Dermis microvascular lymphatic vessel endothelial cell (primary cell): ENCODE measurements around the gene SUCLG2. TPM values are rescaled to one million over a fixed set of nuclear protein-coding genes. Genes with fewer than 3 reads are reported as not detected.
"Not testable (repeated sequence)": the region's sequence is repeated elsewhere in the genome, so short reads cannot be mapped to it uniquely, and the experiment has no call there.

Experiments used
- DNase-seq, 2 donors: peaks; one replicate each; pipeline versions ENCODE4 v3.0.0 to v3.0.0-alpha.2; 2010; ENCODE audit warnings: low read depth in 2 of 2
- total RNA-seq: library from RNA; depleted of rRNA; stranded (reverse); fragments of >200 nt; gene quantifications from 2 replicates; pipeline ENCODE4 v1.2.1, GENCODE V29; 2014

The SUCLG2 gene
- total RNA-seq, 1 donor from 2014 or later, result 34.9 TPM

GRCh38 chr3:67561667-67562394, 92.6 kb downstream of the SUCLG2 start:
- no peak for DNase-seq

DNA sequence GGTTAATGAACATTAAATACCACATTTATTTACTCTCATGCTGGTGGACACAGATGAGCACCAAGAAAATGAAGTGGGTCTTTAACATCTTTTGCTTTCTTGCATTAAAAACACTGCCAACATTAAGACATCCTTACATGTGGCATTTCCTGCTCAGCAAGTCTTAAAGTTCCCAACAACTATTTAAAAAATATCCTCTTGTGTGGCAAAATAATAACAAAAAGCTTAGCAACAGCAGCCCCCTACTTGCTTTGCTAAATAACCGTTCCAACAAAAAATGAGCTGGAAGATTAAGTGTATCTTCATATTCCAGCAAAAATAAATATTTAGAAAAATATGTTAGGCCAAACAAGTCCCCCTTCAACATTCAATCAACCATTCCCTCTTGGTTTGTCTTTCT, 93.1 kb downstream of the SUCLG2 start:
- DNase-seq, result no peak

GRCh38 chr3:67559029-67559605, 95.3 kb downstream of the SUCLG2 start:
- DNase-seq, result no peak

GRCh38 chr3:67558426-67558825, 96.0 kb downstream of the SUCLG2 start:
- DNase-seq, result no peak

- no peak for DNase-seq
Observed at GRCh38 chr3:67557848-67558355, 96.5 kb downstream of the SUCLG2 start.

GRCh38 chr3:67551361-67552016, 102.9 kb downstream of the SUCLG2 start:
- DNase-seq, result no peak

DNA sequence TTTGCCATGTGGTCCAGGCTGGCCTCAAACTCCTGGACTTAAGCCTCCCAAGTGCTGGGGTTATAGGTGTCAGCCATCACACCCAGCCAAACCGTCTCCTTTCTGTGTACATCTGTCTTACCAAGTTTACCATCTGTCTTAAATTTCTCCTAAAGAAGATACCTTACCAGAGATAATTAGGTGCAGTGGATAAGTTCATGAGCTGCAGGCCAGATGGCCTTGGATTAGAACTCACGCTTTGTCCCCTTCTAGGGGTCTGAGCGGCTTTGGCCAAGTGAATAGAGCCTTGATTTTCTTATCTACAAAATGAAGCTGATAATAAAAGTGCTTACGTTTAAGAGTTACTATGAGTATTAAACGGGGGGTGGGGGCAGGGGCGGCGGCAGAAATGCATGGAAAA, 103.9 kb downstream of the SUCLG2 start:
- DNase-seq, result no peak

DNA sequence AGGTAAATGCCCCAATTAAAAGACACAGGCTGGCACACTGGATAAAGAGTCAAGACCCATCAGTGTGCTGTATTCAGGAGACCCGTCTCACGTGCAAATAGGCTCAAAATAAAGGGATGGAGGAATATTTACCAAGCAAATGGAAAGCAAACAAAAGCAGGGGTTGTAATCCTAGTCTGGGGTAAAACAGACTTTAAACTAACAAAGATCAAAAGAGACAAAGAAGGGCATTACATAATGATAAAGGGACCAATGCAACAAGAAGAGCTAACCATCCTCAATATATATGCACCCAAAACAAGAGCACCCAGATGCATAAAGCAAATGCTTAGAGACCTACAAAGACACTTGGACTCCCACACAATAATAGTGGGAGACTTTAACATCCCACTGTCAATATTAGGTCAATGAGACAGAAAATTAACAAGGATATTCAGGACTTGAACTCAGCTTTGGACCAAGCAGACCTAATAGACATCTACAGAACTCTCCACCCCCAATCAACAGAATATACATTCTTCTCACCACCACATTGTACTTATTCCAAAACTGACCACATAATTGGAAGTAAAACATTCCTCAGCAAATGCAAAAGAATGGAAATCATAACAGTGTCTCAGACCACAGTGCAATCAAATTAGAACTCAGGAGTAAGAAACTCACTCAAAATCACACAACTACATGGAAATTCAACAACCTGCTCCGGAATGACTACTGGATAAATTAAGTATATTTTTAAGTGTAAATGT, 111.7 kb downstream of the SUCLG2 start:
- DNase-seq, result not testable (repeated sequence)

- DNase-seq, result no peak
Observed at GRCh38 chr3:67540198-67540894, 114.1 kb downstream of the SUCLG2 start.

DNA sequence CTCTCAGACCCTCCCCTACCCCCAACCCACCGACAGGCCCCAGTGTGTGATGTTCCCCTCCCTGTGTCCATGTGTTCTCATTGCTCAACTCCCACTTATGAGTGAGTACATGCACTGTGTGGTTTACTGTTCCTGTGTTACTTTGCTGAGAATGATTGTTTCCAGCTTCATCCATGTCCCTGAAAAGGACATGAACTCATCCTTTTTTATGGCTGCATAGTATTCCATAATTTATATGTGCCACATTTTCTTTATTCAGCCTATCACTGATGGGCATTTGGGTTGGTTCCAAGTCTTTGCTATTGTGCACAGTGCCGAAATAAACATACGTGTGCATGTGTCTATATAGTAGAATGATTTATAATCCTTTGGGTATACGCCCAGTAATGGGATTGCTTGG, 117.2 kb downstream of the SUCLG2 start:
- DNase-seq, result not testable (repeated sequence)

DNA sequence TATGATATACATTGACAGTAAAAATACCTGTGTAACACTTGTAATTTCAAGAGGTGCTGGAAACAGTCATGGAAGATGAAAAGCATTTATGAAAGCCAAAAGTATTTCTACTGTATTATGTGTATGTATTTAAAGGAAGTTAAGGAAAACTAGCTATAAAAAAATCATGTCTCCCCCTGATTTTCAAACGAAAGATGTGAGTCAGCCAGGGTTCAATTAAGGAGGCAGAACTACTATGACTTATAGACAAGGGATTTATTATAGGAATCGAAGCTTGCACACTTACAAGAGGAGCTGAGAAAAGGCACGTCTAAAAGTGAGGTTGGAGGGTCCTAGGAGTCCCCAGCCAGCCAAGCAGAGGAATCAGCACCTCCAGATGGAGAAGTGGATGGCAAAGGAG, 119.4 kb downstream of the SUCLG2 start:
- no peak for DNase-seq

DNA sequence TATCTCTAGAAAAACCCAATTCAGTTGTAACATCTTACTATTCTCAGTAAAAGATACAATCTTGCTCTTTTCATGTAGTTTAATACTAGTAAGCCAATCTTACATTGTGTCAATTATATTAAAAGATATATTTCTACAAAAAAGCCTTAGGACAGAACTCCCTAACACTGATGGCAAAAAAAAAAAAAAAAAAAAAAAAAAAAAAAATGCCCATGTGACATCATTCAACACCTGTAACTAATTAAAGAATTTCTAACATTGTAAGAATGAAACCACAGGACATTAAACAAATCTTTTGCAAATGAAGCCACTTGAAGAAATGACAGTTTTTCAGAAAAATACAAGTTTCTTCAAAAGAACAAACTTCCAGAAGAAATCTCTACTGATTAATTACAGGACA, 119.8 kb downstream of the SUCLG2 start:
- DNase-seq, result no peak

DNA sequence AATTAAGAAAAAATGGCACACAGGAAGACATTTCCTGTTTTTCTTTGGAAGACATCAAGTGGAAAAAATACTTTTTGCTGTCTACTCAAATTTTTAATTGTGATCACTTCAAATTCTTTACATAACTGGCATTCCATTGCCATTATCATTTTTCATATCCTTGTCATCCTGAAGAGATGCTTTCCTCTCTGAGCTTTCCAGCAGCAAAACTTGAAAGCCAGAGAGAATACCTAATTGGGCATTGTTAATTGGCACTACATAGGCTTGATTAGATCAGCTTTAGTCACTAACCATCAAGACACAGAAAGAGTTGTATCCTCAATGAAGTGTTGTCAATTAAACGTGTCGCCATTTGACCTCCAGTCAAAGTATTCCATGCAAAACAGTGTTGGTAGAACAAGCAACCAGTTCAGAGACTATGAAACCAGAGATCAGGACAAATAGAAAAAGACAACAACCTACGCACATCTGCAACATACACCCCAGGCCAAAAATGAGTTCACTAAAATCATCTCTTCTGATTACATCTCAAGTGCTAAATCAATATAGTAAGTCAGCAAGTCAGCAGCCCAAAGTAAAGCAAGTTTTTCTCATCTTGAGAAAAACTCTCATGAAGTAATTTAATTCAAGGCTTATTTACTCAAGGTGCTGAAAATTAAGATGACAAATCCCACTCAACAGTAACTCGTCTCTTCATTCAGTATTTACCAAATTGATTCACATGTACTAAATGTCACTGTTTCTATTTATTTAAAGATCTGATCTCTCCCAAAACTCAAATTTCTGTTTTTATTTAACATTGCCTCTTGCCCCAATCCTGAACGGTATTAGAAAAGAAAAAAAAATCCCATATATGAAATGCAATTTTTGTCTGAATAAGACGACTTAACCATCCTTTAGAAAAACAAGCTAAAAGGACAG, 123.0 kb downstream of the SUCLG2 start:
- peak; percentile 18 to 31 for DNase-seq

- DNase-seq, result no peak
Observed at GRCh38 chr3:67529915-67530314, 124.5 kb downstream of the SUCLG2 start.

DNA sequence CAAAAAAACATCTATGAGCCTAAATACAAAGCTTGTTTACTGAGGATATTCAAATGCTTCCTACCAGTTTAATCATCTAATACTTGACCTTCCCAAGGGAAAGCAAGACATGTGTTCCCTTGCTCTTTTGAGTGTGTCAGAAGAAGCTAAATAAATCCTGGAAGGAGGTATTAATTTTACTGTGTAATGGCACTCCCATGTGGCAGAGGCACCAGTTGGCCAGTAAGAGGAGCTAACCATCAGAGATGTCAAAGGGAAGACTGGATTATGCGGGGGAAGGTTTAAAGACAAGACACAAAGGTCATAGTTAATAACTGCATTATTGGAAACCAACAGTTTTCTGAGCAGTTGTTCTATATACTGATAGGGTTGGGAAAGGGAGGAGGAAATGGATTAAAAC, 125.1 kb downstream of the SUCLG2 start:
- DNase-seq, result no peak

- no peak for DNase-seq
Observed at GRCh38 chr3:67526246-67526645, 128.2 kb downstream of the SUCLG2 start.

DNA sequence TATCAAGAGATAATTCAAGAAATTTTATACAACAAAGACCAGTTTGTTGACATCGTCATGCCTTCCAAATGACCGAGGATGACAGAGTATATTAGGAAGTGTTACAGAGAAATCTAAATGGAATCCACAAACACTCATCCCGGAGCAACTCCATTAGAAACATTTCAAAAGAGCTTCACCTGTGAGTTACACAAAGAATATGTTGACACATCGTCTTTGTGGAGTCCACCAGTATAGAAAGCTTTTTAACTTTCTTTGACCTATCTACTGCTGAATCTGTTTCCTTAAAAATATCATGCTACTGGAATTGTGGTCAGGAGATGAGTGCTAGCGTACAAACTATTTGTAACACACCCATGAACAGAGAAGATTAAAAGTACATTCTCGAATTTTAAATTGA, 130.4 kb downstream of the SUCLG2 start:
- DNase-seq, result no peak

- no peak for DNase-seq
Observed at GRCh38 chr3:67522081-67522480, 132.3 kb downstream of the SUCLG2 start.

DNA sequence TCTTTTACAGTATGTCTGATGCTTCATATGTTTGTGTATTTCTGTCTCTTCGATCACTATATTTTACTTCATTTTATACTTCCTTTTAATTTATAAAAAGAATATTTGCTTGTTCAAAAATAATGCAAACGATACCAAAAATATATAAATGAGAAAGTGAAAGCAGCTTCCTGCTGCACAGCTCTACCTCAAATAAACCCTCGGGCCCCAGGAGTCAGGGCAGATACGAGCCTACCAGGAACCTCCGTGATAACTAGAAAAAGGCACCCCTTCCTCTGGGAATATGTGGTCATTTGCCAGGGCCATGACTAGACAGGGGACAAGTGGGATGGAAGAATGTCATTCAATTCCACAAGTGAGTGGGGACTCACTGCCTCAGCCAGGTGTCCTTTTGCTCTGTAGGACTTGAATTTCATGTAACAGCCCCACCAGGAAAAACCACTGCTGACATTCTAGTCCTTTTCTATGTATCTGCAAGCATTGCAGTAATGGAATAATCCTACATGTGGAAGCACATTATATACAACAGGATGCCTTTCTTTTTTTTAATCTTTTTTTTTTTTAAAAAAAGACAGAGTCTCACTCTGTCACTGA, 133.3 kb downstream of the SUCLG2 start:
- no peak for DNase-seq

- DNase-seq, result no peak
Observed at GRCh38 chr3:67518236-67518635, 136.2 kb downstream of the SUCLG2 start.
